Medulla oblongata (tissue), 1 donor: ENCODE results near the gene LGR6.
"Not testable (repeated sequence)": the region's sequence is repeated elsewhere in the genome, so short reads cannot be mapped to it uniquely, and the experiment has no call there.

Experiments used
- DNase-seq: peaks from one replicate; pipeline ENCODE4 v3.0.0-alpha.2; 2015; ENCODE audit errors: extremely low spot score

LGR6 gene

DNA sequence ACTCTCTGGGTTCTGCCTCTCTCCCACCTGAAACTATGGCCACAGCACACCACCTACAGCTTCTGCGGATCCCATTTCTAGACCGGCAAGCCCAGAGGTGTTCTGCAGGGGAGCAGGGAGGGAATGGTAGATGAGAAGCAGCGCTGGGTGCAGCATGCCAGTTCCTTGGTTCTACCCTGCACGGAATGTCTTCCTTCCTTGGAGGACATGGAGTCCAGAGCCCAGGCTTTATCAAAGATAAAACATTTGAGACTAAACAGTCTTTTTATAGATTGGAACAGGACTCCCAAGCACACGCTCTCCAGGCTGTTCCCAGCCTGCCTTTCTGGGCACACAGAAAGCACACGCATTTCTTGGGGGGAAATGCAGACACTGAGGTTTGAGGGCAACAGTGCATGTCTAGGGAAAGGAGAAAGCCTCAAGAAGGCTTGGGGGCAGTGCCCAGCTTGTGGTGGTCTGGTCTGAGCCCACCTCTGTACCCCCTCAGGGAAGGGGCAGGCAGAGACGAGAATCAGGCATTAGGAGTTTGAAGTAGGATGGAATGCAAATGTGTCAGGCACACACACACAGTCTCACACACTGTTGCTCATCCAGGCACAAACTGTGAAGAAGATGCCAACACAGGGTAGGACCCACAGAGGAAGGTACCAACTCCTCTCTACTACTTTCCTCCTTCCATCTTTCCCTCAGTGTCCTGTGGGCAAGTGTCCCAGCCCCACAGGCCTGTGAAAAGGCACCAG is 29.7 kb downstream of the LGR6 start:
- DNase-seq, result no peak

DNA sequence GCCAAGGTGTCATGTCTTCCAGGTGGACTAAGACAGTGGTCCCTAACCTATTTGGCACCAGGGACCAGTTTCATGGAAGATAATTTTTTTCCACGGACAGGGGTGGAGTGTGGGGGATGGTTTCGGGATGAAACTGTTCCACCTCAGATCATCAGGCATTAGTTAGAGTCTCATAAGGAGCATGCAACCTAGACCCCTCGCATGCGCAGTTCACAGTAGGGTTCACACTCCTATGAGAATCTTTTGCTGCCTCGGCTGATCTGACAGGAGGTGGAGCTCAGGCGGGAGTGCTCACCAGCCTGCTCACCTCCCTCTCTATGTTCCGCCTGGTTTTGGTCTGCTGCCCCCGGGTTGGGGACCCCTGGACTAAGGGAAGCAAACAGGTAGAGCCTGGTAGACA is 30.9 kb downstream of the LGR6 start:
- DNase-seq, result no peak

DNA sequence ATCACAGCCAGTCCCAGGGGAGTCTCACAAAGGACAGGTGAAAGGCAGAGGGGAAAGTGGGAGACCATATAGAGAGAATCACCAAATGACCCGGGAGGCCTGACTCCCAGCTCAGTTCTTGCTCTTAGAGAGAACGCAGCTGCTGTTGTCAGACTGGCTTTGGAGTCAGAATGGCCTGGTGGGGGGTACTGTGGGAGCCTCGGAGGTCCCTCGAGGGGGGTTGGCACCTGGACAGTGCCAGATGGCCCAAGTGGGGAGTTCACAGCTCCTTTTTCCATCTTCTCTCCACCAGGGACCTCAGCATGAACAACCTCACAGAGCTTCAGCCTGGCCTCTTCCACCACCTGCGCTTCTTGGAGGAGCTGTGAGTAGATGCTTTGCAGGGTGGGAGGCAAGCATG is 31.5 kb downstream of the LGR6 start:
- DNase-seq, result no peak

DNA sequence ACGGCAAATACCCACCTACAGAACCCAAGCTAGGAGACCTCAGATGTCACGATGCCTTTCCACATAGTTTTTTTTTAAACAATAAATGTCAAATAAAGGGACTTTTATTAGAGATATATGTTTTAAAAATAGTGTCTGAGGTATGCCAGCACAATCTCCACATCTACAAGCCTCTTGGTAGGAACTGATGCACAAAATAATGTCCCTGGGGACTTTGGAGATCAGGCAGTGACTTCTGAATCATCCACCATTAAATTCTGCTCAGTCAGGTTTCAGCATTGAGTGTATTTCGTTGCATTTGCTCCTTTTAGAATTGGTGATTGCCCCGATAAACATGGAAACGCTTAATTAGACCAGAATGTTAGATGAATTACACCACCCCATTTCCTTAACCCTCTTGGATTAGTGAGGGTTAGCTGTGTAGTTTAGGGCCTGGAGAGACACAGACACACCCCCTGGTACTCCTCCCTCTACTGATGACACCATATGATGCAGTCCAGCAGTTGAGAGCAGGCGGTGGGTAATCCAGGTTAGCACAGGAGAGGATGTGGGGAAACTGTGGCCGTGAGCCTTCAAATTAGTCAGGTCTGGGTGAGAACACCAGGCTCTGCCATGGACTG is 33.6 kb downstream of the LGR6 start:
- no peak for DNase-seq

DNA sequence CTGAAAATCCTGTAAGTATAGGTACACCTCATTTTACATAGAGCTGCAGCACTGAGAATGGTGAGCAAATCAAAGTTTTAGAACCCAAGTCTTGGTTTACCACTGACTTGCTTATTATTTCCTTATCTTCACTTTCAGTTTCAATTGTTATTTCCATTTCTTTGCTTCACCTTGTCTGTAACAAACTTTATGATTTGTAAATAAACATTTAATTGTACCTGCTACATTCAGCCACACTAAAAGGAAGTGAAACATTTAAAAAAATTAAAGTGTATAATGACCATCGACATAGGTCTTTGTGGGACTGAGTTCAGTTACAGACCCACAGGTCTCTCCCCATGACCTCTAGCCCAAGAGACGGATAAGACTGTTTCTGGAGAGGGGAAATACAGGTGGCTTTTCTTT is 34.4 kb downstream of the LGR6 start:
- DNase-seq, result no peak

DNA sequence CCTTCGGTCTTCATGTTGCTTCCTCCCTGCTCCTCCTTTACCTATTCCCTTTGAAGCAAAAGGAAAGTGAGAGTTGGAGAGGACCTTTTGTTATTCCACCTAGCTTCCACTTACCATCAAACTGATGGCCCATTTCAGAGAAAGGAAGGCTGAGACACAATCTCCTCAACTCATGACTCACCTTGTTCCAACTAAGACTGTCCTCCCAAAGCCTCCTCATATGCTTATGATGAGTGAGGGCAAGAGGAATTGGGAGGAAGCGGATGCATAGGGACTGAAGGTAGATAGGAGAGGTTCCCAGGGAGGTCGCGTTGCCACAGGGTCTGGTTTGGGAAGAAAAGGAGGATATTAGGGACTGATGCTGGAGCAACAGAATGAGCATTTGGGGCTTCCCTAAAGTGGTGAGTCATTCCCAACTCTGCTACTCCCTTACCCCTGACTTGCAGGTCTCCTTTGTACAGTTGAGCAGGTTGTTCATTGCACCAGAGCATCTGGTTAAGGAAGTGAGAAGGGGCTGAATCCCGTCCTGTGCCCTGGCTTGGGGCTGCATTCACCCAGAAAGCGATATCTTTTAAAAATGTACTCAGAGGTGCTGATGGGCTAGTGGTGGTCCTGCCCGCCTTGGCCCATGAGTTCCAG is 35.0 kb downstream of the LGR6 start:
- DNase-seq, result no peak

DNA sequence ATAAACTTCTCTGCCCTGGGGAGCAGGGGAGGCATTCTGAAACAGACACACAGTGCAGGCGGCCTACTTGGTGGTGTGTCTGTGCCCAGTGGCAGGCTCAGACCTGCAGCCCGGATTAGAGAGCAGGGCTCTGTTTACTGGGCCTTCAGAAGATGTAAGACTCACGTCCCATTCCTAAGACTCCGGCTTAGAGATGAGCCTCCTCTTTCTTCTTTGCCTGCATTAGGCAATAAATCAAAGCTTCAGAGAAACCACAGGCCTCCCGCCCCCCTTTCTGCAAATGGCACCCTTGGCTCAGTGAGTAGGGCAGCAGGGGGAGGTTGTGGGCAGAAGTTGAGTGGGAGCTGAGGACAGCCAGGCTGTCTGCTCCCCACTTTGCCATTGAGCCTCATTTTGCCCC is 35.8 kb downstream of the LGR6 start:
- DNase-seq, result no peak

DNA sequence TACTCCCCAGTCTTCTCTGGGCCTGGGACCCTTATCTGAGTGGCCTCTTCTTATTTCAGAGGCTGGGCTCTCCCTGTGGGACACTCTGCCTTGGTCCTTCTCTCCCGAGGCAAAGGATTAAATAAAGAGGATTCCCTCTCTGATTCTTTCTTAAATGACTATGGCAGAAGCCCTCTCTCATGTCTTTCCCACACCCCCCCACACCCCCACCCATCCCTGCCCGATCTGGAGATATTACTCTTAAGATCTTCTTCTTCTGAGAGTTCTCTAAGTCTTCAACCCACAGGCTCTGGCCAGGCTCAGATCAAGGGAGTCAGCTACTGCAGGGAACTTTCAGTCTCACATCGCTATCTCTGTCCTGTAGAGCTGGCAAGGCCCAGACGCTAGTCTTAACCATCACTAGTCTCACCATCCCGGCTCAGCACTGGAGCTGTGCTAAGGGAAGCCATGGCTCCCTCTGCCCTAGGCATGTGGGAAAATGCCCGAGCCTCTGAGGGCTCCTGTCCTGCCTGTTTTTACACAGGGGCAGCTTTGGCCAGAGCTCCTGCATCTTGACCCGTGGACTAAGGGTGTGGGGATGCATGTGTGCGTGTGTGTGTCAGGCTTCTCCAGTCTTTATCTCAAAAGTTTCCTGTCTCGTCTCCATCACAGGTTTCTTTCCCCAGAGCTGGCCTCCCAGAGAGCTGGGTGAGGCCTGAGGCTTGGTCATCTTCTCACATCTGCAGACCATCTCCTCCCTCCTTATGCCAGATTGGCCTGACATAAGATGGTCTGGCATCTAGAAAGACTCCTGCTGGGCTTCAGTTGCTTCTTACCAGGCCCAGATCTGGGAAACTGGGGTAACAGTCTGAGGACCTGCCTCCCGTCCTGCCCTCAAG is 36.7 kb downstream of the LGR6 start:
- no peak for DNase-seq

DNA sequence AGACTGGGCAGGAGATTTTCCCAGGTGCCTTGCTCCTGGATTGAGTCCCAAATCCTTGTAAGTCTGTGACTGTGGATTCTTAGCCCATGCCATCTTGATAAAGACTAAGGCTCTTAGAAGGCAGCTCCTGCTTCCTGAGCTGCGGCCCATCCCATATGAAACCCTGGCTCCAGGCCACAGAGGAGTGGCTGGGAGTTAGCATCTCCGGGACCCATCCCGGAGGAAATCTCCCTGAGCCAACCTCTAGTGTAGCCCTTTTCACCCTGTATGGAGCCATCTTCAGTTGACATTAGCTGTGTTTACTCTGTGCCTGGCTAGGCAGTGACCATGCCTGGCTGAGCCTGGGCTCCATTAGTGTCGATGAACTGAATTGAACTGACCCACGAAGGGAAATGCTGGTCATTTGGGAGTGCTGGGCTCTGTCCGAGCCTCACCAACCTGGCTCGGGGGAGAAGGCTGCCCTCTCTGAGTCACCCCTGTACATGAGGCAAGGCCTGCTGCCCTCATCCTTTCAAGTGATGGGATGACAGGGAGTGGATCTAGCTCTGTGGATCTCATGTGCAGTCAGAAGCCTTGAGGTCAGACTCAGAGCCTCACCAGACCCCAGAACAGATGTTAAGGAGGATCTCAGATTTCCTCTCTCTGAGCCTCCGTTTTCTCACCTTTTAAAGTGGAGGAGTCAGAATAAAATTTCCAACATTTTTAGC is 37.5 kb downstream of the LGR6 start:
- DNase-seq, result no peak

- no peak for DNase-seq
Observed at GRCh38 chr1:202233171-202233570, 39.6 kb downstream of the LGR6 start.

DNA sequence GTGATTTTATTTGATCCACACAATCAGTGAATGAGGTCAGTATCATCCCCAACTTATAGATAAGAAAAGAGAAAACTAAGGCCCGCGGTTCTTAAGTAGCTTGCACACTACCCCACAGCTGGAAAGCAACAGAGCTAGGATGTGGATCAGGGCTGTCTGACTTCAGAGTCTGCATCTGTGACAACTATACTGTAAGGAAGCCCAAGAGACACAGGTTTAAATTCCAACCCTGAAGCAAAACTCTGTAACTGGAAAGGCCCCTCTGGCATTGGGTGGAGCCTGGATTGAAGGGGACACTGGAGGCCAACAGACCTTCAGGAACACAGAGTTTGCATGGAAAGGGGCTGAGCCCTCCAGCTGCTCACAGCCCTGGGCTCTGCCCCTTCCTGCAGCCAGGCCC is 40.2 kb downstream of the LGR6 start:
- no peak for DNase-seq

- no peak for DNase-seq
Observed at GRCh38 chr1:202234331-202235002, 40.9 kb downstream of the LGR6 start.

DNA sequence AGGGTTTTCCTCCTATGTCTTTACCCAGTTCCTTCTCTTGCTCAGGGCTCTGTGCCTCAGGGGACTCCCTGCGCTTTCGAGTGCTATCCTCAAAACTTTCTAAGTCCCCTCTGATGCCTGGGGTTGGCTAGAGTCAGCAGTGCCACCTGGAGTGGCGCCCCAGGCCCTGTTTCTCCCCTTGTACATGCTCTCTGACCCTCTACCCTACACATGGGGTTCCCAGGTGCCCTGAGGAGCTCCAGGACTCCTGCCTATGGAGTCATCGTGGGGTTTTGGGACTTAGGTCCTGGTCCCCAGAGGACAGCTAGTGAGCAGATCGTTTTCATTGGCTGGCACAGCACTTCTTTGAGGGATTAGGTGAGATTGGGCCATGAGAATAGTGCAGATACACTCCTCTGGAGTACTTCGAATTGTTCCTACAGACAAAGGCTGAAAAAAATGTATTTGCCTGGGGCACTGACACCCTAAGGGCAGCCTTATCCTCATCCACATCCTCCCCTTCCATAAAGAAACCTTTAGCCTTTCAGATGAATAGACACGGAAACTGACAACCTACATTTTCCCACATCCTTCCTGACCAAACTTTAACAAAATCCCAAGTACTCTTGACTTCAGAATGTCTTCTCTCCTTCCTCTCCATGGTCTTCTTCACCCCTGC is 41.5 kb downstream of the LGR6 start:
- DNase-seq, result no peak

DNA sequence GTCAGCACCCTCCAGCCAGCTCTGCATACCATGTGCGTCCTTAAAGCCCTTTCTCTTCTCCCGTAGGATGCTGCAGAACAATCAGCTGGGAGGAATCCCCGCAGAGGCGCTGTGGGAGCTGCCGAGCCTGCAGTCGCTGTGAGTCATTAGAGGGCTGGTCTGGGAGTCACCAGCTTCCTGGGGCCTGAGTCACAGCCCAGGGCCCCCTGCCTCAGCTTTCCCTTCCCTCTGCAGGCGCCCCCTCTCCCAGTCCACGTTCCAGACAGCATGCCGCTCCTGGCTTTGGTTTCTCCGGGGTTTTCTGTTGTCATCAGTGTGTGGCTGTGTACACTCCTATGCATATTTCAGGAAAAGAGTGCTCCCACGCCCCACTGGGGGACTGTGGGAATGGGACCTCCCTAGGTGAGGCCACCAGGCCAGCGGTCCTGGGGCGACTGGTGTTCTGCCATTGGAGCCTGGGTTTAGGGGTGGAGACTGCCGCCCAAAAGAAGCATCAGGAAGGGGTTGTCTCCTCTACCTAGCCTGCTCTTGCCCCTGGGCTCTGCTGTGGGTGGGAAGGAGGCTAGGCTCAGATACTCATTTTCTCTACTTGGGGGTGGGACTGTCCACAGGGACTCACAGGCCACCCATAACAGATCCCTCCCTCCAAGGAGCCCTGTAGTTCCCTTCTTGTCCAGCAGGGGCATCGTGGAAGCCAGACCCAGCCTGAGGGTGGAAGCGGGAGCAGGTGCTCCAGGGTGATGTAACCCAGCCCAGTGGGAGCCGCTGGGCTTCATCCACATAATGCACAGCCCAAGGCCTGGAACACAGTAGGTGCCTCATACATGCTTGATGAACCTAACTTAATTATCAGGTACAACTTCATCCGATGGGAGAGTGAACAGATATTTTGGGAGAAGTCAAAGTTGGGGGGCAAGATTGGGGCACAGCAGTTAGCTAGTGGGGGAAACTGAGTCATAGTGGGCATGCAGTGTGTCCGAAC is 42.5 kb downstream of the LGR6 start:
- peak; percentile 27 for DNase-seq

GRCh38 chr1:202237052-202237451 is 43.5 kb downstream of the LGR6 start:
- peak; percentile 10 for DNase-seq

- no peak for DNase-seq
Observed at GRCh38 chr1:202238914-202239313, 45.3 kb downstream of the LGR6 start.

- not testable (repeated sequence) for DNase-seq
Observed at GRCh38 chr1:202240226-202240625, 46.6 kb downstream of the LGR6 start.

- DNase-seq, result no peak
Observed at GRCh38 chr1:202240956-202241355, 47.4 kb downstream of the LGR6 start.

- DNase-seq, result no peak
Observed at GRCh38 chr1:202241376-202242079, 47.9 kb downstream of the LGR6 start.
